Smooth muscle cell (in vitro differentiated cells): Measurements from ENCODE around the gene CR1L. TPM values are rescaled to one million over a fixed set of nuclear protein-coding genes. Genes with fewer than 3 reads are reported as not detected.

Experiments used
- DNase-seq: peaks from one replicate; lab custom pipeline; 2025; ENCODE audit not compliant: unreplicated experiment; lab: John Stamatoyannopoulos, UW
- H2AFZ ChIP-seq: fragments of 200-600 bp; sonication (generic); 2 replicates; pipeline ENCODE4 v1.6.0; 2016; ENCODE audit warnings: antibody characterized with exemption, low read depth, mild to moderate bottlenecking
- H3F3A ChIP-seq: fragments of 200-600 bp; sonication (generic); 2 replicates; pipeline ENCODE4 v1.6.0; 2017; ENCODE audit warnings: antibody characterized with exemption, low read depth
- H3K27ac ChIP-seq: fragments of 200-600 bp; sonication (generic); 2 replicates; pipeline ENCODE4 v1.5.1; 2016; ENCODE audit warnings: low read depth, mild to moderate bottlenecking
- H3K27me3 ChIP-seq: fragments of 200-600 bp; sonication (generic); 2 replicates; pipeline ENCODE4 v1.6.1; 2016; ENCODE audit warnings: low read depth, mild to moderate bottlenecking
- H3K36me3 ChIP-seq: fragments of 200-600 bp; sonication (generic); 2 replicates; pipeline ENCODE4 v1.5.1; 2016; ENCODE audit warnings: low read depth
- H3K4me1 ChIP-seq: fragments of 200-600 bp; sonication (generic); 2 replicates; pipeline ENCODE4 v1.5.1; 2016; ENCODE audit warnings: low read depth
- H3K4me2 ChIP-seq: fragments of 200-600 bp; sonication (generic); 2 replicates; pipeline ENCODE4 v1.6.0; 2016; ENCODE audit warnings: mild to moderate bottlenecking
- H3K4me3 ChIP-seq: fragments of 200-600 bp; sonication (generic); 2 replicates; pipeline ENCODE4 v1.5.1; 2016; ENCODE audit warnings: mild to moderate bottlenecking
- H3K79me2 ChIP-seq: fragments of 200-600 bp; sonication (generic); 2 replicates; pipeline ENCODE4 v1.6.0; 2016; ENCODE audit warnings: low read depth, mild to moderate bottlenecking
- H3K9ac ChIP-seq: fragments of 200-600 bp; sonication (generic); 2 replicates; pipeline ENCODE4 v1.6.0; 2016; ENCODE audit warnings: low read depth
- H3K9me3 ChIP-seq: fragments of 200-600 bp; sonication (generic); replicated peaks from 2 replicates; pipeline ENCODE4 v1.5.1; 2016; ENCODE audit warnings: low read depth
- H4K20me1 ChIP-seq: fragments of 200-600 bp; sonication (generic); 2 replicates; pipeline ENCODE4 v1.6.0; 2016; ENCODE audit warnings: low read depth
- WGBS: methylation state at CpG from one replicate; pipeline ENCODE4 v1.1.7; 2016; ENCODE audit warnings: low lambda C conversion rate; 5-methylcytosine and 5-hydroxymethylcytosine counted together
- polyA plus RNA-seq: library from polyadenylated mRNA; unstranded; fragments of >200 nt; fragmentation: Nextera tagmentation; extraction: Ambion mirVana; gene quantifications from 2 replicates; pipeline ENCODE4 v1.2.1, GENCODE V29; 2016
- total RNA-seq: library from RNA; depleted of rRNA; stranded (reverse); fragments of >200 nt; gene quantifications from 2 replicates; pipeline ENCODE4 v1.2.3, GENCODE V29; 2014
- TF ChIP-seq, protein P1 (sequence below): fragments of 200-600 bp; sonication (generic); IDR thresholded peaks from 2 replicates; pipeline ENCODE4 v1.5.1; 2017; ENCODE audit warnings: borderline replicate concordance, mild to moderate bottlenecking, antibody characterized with exemption; ENCODE audit not compliant: insufficient read depth, poor library complexity, severe bottlenecking

Gene CR1L
- total and polyA plus RNA-seq, 2 experiments from 2014 or later: 0.95 TPM; not detected in 1

- Histone ChIP-seq H3K79me2 (no peaks in the 10 kb centered on the region), H3K27ac (no peak overlapping the region), H3K9me3 (no peaks in the 10 kb centered on the region), H3K4me3 (no peak overlapping the region), H3K36me3 (no peaks in the 10 kb centered on the region), H3F3A (no peaks in the 10 kb centered on the region), H3K9ac (no peak overlapping the region), H3K27me3 (peaks cover 3% of the 10 kb centered on the region), H2AFZ (no peak overlapping the region), H4K20me1 (no peaks in the 10 kb centered on the region), H3K4me1 (peaks cover 6% of the 10 kb centered on the region), H3K4me2 (no peak overlapping the region)
- TF ChIP-seq, protein P1, sequence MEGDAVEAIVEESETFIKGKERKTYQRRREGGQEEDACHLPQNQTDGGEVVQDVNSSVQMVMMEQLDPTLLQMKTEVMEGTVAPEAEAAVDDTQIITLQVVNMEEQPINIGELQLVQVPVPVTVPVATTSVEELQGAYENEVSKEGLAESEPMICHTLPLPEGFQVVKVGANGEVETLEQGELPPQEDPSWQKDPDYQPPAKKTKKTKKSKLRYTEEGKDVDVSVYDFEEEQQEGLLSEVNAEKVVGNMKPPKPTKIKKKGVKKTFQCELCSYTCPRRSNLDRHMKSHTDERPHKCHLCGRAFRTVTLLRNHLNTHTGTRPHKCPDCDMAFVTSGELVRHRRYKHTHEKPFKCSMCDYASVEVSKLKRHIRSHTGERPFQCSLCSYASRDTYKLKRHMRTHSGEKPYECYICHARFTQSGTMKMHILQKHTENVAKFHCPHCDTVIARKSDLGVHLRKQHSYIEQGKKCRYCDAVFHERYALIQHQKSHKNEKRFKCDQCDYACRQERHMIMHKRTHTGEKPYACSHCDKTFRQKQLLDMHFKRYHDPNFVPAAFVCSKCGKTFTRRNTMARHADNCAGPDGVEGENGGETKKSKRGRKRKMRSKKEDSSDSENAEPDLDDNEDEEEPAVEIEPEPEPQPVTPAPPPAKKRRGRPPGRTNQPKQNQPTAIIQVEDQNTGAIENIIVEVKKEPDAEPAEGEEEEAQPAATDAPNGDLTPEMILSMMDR: no peak
- 94% methylated on average over 1 of the region's 1 CpG for WGBS
- DNase-seq: no peak
Measured at GRCh38 chr1:207626972-207627337, 18.0 kb upstream of the CR1L start.

DNA sequence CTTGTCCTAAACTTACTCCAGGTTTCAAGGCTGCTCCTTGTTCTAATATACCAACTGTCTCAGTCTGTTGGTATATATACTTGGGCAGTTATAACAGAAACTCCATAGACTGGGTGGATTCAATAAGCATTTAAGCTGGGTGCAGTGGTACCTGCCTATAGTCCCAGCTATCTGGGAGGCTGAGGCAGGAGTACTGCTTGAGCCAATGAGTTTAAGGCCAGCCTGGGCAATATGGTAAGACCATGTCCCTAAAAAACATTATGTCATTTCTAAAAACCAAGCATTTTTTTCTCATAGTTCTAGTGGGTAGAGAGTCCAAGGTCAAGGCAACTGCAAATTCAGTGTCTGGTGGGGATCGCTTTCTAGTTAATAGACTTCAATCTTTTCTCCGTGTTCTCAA is 17.4 kb upstream of the CR1L start:
- Histone ChIP-seq H3K36me3 (no peaks in the 10 kb centered on the region), H3K4me2 (no peak overlapping the region), H3K9me3 (no peaks in the 10 kb centered on the region), H3K4me1 (peaks cover 6% of the 10 kb centered on the region), H4K20me1 (no peaks in the 10 kb centered on the region), H3F3A (no peaks in the 10 kb centered on the region), H3K4me3 (no peak overlapping the region), H3K27ac (no peak overlapping the region), H3K79me2 (no peaks in the 10 kb centered on the region), H3K9ac (no peak overlapping the region), H2AFZ (no peak overlapping the region), H3K27me3 (peaks cover 3% of the 10 kb centered on the region)
- DNase-seq: no peak
- TF ChIP-seq, protein P1: no peak
- WGBS: 98% methylated on average over 2 of the region's 2 CpGs

- no peak overlapping the region for H2AFZ ChIP-seq
Measured at GRCh38 chr1:207628776-207629175, 16.2 kb upstream of the CR1L start.

DNA sequence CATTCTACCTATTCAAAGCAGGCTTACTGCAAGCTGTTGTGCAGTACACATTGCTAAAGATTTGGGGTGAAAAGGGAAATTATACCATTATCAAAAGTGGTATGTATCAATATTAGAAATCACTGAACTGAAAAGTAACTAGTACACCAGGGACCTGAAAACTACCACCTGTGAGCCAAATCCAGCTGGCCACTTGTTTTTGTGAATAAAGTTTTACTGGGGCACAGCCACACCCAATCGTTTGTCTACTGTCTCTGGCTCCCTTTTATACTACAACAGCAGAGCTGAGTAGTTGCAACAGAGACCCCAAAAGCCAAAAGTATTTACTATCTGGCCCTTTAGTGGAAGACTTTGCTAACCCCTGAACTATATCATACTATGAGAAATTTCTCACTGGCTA is 13.8 kb upstream of the CR1L start:
- Histone ChIP-seq H3K4me3 (no peak overlapping the region), H3K9me3 (no peaks in the 10 kb centered on the region), H3K27ac (no peak overlapping the region), H2AFZ (no peak overlapping the region), H3K36me3 (no peaks in the 10 kb centered on the region), H3K9ac (no peak overlapping the region), H3K27me3 (peaks cover 3% of the 10 kb centered on the region), H3K4me1 (peaks cover 15% of the 10 kb centered on the region), H4K20me1 (no peaks in the 10 kb centered on the region), H3K4me2 (no peak overlapping the region), H3K79me2 (no peaks in the 10 kb centered on the region), H3F3A (no peaks in the 10 kb centered on the region)
- TF ChIP-seq, protein P1: no peak
- 78% methylated on average over 1 of the region's 1 CpG for WGBS
- no peak for DNase-seq

More at GRCh38 chr1:207628776-207629175, 16.2 kb upstream of the CR1L start:
- H3F3A ChIP-seq: no peaks in the 10 kb centered on the region
- no peak overlapping the region for H3K4me2 ChIP-seq
- H3K4me3 ChIP-seq: no peak overlapping the region
- peaks cover 3% of the 10 kb centered on the region for H3K27me3 ChIP-seq
- no peak overlapping the region for H3K9ac ChIP-seq
- no peaks in the 10 kb centered on the region for H4K20me1 ChIP-seq
- TF ChIP-seq, protein P1: no peak
- DNase-seq: no peak
- H3K79me2 ChIP-seq: no peaks in the 10 kb centered on the region
- no peak overlapping the region for H3K27ac ChIP-seq
- peaks cover 6% of the 10 kb centered on the region for H3K4me1 ChIP-seq
- 89% methylated on average over 5 of the region's 5 CpGs for WGBS
- no peaks in the 10 kb centered on the region for H3K9me3 ChIP-seq
- no peaks in the 10 kb centered on the region for H3K36me3 ChIP-seq
